Hematopoietic multipotent progenitor cell treated with erythropoietin and hydrocortisone succinate and interleukin-3 and kit ligand, for 6 days (in vitro differentiated cells): ENCODE data around the gene MXRA8.

Source experiments
- DNase-seq: peaks from one replicate; pipeline ENCODE4 v3.0.0-alpha.2; 2015

The MXRA8 gene

GRCh38 chr1:1333551-1334241, 24.7 kb downstream of the MXRA8 start:
- no peak for DNase-seq

- DNase-seq, result no peak
Observed at GRCh38 chr1:1332774-1333480, 25.4 kb downstream of the MXRA8 start.

- no peak for DNase-seq
Observed at GRCh38 chr1:1332031-1332755, 26.2 kb downstream of the MXRA8 start.

GRCh38 chr1:1331068-1331965, 27.0 kb downstream of the MXRA8 start, which contains the start of gene TAS1R3:
TAS1R3 (plus strand) TSS chr1:1331280; CDS start chr1:1331346, 66 bp downstream.
- DNase-seq, result no peak

GRCh38 chr1:1330366-1331067, 27.8 kb downstream of the MXRA8 start:
- DNase-seq, result no peak

- no peak for DNase-seq
Observed at GRCh38 chr1:1329304-1330210, 28.8 kb downstream of the MXRA8 start.

- no peak for DNase-seq
Observed at GRCh38 chr1:1328254-1328653, 30.1 kb downstream of the MXRA8 start.

GRCh38 chr1:1327291-1327690, 31.1 kb downstream of the MXRA8 start:
- DNase-seq, result no peak

- DNase-seq, result no peak
Observed at GRCh38 chr1:1326075-1326605, 32.2 kb downstream of the MXRA8 start.

- peak; percentile 28 for DNase-seq
Observed at GRCh38 chr1:1325288-1326074, 32.9 kb downstream of the MXRA8 start.

- DNase-seq, result peak; percentile 96
Observed at GRCh38 chr1:1324524-1325287, 33.6 kb downstream of the MXRA8 start, which contains the start of the genes CPTP and INTS11. CPTP (plus strand) TSS chr1:1324802; CDS start chr1:1326911, 2,109 bp downstream. INTS11 (minus strand) TSS chr1:1324660; CDS start chr1:1324608, 52 bp downstream.

GRCh38 chr1:1324084-1324523, 34.3 kb downstream of the MXRA8 start:
- DNase-seq, result no peak

- no peak for DNase-seq
Observed at GRCh38 chr1:1322952-1323351, 35.4 kb downstream of the MXRA8 start.

GRCh38 chr1:1322418-1322817, 35.9 kb downstream of the MXRA8 start:
- DNase-seq, result no peak

GRCh38 chr1:1321477-1321876, 36.9 kb downstream of the MXRA8 start:
- no peak for DNase-seq

GRCh38 chr1:1320666-1321448, 37.5 kb downstream of the MXRA8 start:
- no peak for DNase-seq

GRCh38 chr1:1319646-1319941, 38.8 kb downstream of the MXRA8 start:
- no peak for DNase-seq
